ENCODE measurements around the gene PODXL2. TPM values are rescaled to one million over a fixed set of nuclear protein-coding genes. Genes with fewer than 3 reads are reported as not detected.

Gene PODXL2
- polyA plus RNA-seq, 1 donor (not counting 4 experiments of a cell fraction or from before 2014, with no cell fraction given), result 1.6 TPM

DNA sequence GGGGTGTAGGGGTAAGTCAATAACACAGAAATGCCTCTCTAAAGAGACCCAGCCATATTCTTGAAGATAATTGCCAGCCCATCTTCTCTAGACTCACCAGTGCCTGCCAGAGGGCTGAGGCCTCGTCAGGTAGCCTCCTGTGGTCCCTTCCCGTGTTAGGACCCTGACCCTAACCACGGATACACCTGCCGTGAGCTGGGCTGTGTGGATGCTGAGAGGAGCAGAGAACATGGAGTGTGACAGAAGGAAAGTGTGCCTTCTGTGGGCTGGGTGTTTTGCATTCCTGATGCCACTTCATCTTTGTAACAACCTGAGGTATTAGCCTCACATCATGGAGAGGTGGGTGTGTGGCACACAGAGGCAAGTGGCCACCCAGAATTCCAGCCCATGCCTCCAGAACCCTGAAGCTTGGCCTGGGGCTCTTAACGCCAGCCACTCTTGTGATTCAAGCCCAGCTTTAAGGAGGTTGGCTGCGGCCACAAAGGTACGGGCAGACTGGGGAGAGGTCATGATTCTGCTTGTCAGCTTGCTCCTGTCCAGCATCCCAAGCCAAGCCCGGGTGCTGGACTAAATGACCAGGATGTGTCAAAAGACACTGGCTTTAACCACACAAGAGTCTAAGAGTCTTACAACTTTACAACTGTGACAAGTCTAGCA, 22.7 kb downstream of the PODXL2 start:
- H3K27ac ChIP-seq (ENCODE audit: control insufficient read depth, insufficient read depth, low read length), result no peak overlapping the region
- no peak overlapping the region for H2AFZ ChIP-seq (ENCODE audit: control insufficient read depth, low read length)
- dilution Hi-C loops (cut with MboI; ENCODE audit: extremely low pct_ligation_motif_present, low sequenced_read_pairs), result no loop called here
- no peak for TF ChIP-seq EZH2 (IDR thresholded peaks at IDR 0.05; ENCODE audit: low read length)
- TF ChIP-seq, protein P1, sequence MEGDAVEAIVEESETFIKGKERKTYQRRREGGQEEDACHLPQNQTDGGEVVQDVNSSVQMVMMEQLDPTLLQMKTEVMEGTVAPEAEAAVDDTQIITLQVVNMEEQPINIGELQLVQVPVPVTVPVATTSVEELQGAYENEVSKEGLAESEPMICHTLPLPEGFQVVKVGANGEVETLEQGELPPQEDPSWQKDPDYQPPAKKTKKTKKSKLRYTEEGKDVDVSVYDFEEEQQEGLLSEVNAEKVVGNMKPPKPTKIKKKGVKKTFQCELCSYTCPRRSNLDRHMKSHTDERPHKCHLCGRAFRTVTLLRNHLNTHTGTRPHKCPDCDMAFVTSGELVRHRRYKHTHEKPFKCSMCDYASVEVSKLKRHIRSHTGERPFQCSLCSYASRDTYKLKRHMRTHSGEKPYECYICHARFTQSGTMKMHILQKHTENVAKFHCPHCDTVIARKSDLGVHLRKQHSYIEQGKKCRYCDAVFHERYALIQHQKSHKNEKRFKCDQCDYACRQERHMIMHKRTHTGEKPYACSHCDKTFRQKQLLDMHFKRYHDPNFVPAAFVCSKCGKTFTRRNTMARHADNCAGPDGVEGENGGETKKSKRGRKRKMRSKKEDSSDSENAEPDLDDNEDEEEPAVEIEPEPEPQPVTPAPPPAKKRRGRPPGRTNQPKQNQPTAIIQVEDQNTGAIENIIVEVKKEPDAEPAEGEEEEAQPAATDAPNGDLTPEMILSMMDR (optimal IDR thresholded peaks at IDR 0.05 in 1 of 3, IDR thresholded peaks at IDR 0.05 in 1 of 3, conservative IDR thresholded peaks at IDR 0.05 in 1 of 3; ENCODE audit: extremely low read depth in 1 of 3, insufficient read depth in 2 of 3, low read length in 3 of 3), result no peak
- DNase-seq (ENCODE audit: low read depth, low spot score), result no peak
- no peak for FAIRE-seq
- no peak overlapping the region for H3K4me2 ChIP-seq (ENCODE audit: control insufficient read depth, extremely low read depth, insufficient read depth, low read depth, low read length)
- H3K9me3 ChIP-seq (ENCODE audit: control insufficient read depth, low read depth, low read length), result no peaks in the 10 kb centered on the region
- H3K36me3 ChIP-seq (ENCODE audit: control insufficient read depth in 2 of 2, extremely low read depth in 1 of 2, insufficient read depth in 2 of 2, low read length in 2 of 2), result no peaks in the 10 kb centered on the region
- peaks cover 5% of the 10 kb centered on the region for H3K4me1 ChIP-seq (ENCODE audit: control insufficient read depth, extremely low read depth, insufficient read depth, low read length)
- H3K4me3 ChIP-seq (ENCODE audit: control insufficient read depth in 2 of 3, extremely low read depth in 1 of 3, insufficient read depth in 2 of 3, low read depth in 1 of 3, low read length in 3 of 3), result no peak overlapping the region
- no peaks in the 10 kb centered on the region for H3K79me2 ChIP-seq (ENCODE audit: control insufficient read depth, insufficient read depth, low read length)
- no peaks in the 10 kb centered on the region for H3K27me3 ChIP-seq (ENCODE audit: control insufficient read depth, extremely low read depth, insufficient read depth, low read length)
- H4K20me1 ChIP-seq (ENCODE audit: control insufficient read depth, extremely low read depth, insufficient read depth, low read length), result no peaks in the 10 kb centered on the region
- H3K9me1 ChIP-seq (ENCODE audit: control insufficient read depth, extremely low read depth, insufficient read depth, low read length), result no peaks in the 10 kb centered on the region
- H3K9ac ChIP-seq (ENCODE audit: control insufficient read depth, extremely low read depth, insufficient read depth, low read length), result no peak overlapping the region

DNA sequence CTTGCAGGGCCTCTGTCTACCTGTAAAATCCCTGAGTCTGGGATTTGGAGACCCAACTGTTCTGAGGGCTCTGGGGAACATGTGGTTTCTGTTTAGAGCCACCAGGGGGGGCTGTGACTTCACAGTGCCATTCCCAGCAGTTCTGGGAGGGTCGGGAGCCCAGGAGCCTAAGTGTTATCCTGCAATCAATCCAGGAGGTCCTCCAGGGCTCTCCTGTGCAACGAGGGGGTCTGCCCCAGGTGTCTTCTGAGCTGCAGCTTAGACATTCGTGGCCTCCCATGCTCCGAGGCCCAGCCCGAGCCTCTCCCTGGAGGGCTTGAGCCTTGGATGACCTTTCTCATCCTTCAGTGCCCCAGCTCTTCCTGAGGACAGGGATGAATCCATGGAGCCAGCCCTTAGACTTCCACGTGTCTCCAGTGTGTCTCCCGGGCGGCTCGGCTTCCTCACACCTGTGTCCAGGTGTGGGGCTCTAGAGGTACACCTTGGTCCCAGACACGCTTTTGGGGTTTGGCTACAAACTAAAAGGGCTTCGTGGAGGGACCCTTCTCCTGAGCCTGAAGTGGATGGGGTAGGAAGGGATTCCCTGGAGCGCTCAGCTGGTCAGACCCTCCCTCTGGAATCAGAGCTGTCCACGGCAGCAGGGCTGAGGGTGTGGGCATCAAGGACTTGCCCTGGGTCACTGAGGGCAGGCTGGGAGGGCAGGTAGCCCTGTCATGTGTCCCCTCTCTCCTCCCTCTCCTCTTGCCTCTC, 23.4 kb downstream of the PODXL2 start:
- no peaks in the 10 kb centered on the region for H3K79me2 ChIP-seq (ENCODE audit: control insufficient read depth, insufficient read depth, low read length)
- H2AFZ ChIP-seq (ENCODE audit: control insufficient read depth, low read length), result no peak overlapping the region
- FAIRE-seq (peak; percentile 34), DNase-seq (ENCODE audit: low read depth, low spot score) (no peak)
- no peaks in the 10 kb centered on the region for H3K9me3 ChIP-seq (ENCODE audit: control insufficient read depth, low read depth, low read length)
- H3K9ac ChIP-seq (ENCODE audit: control insufficient read depth, extremely low read depth, insufficient read depth, low read length), result no peak overlapping the region
- dilution Hi-C loops (cut with MboI; ENCODE audit: extremely low pct_ligation_motif_present, low sequenced_read_pairs), result no loop called here
- H3K36me3 ChIP-seq (ENCODE audit: control insufficient read depth in 2 of 2, extremely low read depth in 1 of 2, insufficient read depth in 2 of 2, low read length in 2 of 2), result no peaks in the 10 kb centered on the region
- H3K27ac ChIP-seq (ENCODE audit: control insufficient read depth, insufficient read depth, low read length), result no peak overlapping the region
- H3K4me2 ChIP-seq (ENCODE audit: control insufficient read depth, extremely low read depth, insufficient read depth, low read depth, low read length), result no peak overlapping the region
- H3K4me1 ChIP-seq (ENCODE audit: control insufficient read depth, extremely low read depth, insufficient read depth, low read length), result peaks cover 4% of the 10 kb centered on the region
- H3K27me3 ChIP-seq (ENCODE audit: control insufficient read depth, extremely low read depth, insufficient read depth, low read length), result no peaks in the 10 kb centered on the region
- H3K4me3 ChIP-seq (ENCODE audit: control insufficient read depth in 2 of 3, extremely low read depth in 1 of 3, insufficient read depth in 2 of 3, low read depth in 1 of 3, low read length in 3 of 3), result no peak overlapping the region
- H3K9me1 ChIP-seq (ENCODE audit: control insufficient read depth, extremely low read depth, insufficient read depth, low read length), result no peaks in the 10 kb centered on the region
- TF ChIP-seq, protein P1 (optimal IDR thresholded peaks at IDR 0.05 in 1 of 3, IDR thresholded peaks at IDR 0.05 in 1 of 3, conservative IDR thresholded peaks at IDR 0.05 in 1 of 3; ENCODE audit: extremely low read depth in 1 of 3, insufficient read depth in 2 of 3, low read length in 3 of 3), result peak; percentile 76 to 90 (median 85)
- no peak for TF ChIP-seq EZH2 (IDR thresholded peaks at IDR 0.05; ENCODE audit: low read length)
- H4K20me1 ChIP-seq (ENCODE audit: control insufficient read depth, extremely low read depth, insufficient read depth, low read length), result no peaks in the 10 kb centered on the region

All from keratinocyte (primary cell).